NCI-H510A (cell line): ENCODE measurements around the gene GPR107.

Experiments used
- DNase-seq: peaks from one replicate; lab custom pipeline; 2025; lab: John Stamatoyannopoulos, UW

GPR107 gene

GRCh38 chr9:130054325-130054786 lies 650 bp downstream of the GPR107 start:
- DNase-seq: no peak

DNA sequence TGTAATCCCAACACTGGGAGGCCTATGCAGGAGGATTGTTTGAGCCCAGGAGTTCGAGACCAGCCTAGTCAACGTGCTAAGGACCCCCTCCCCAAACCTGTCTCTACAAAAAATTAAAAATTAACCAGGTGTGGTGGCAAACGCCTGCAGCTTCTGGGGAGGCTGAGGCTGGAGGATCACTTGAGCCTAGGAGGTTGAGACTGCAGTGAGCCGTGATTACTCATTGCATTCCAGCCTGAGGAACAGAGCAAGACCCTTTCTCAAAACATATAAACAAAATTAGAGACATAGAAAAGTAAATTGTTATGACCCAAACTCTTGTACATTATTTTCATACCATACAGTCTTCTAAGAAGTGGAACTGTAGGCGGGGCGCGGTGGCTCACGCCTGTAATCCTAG lies 1.1 kb downstream of the GPR107 start:
- no peak for DNase-seq

- DNase-seq: no peak
Observed at GRCh38 chr9:130058154-130058553, 4.4 kb downstream of the GPR107 start.

GRCh38 chr9:130058887-130059286 lies 5.2 kb downstream of the GPR107 start:
- DNase-seq: no peak

- DNase-seq: no peak
Observed at GRCh38 chr9:130060296-130060695, 6.6 kb downstream of the GPR107 start.

DNA sequence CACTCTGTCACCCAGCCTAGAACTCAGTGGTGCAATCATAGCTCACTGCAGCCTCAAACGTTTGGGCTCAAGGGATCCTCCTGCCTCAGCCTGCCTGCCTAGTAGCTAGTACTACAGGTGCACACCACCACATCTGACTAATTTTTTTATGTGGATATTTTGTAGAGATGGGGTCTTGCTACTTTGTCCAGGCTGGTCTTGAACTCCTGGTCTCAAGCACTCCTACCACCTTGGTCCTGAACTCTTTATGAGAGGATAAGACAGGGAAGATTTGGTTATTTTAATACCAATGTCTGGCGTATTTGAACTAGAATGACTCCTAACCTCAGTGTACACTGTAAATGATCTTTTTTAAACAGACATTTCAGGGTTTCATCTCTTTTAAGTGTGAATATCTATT lies 9.0 kb downstream of the GPR107 start:
- no peak for DNase-seq

GRCh38 chr9:130064621-130065020 lies 10.9 kb downstream of the GPR107 start:
- DNase-seq: no peak

DNA sequence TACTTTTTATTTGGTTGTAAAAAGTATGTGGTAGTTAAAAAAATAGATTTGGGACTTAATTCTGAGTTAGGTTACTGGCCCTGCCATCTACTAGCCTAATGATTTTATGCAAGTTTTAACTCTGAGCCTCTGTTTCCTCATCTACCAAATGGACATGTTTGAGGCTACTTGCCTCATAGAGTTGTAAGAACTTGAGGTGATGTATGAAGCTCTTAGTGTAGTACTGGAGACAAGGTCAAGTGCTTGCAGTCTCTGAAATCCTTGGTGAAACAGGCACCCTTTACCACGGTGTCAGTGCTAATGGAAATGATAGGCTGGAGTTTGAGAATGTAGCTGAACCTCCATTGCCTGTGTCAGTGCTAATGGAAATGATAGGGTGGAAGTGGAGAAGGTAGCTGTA lies 15.3 kb downstream of the GPR107 start:
- DNase-seq: no peak

- DNase-seq: no peak
Observed at GRCh38 chr9:130072515-130073235, 19.0 kb downstream of the GPR107 start.

- DNase-seq: no peak
Observed at GRCh38 chr9:130073373-130073772, 19.7 kb downstream of the GPR107 start.

- DNase-seq: no peak
Observed at GRCh38 chr9:130078547-130078946, 24.8 kb downstream of the GPR107 start.

- DNase-seq: no peak
Observed at GRCh38 chr9:130084337-130084736, 30.6 kb downstream of the GPR107 start.

DNA sequence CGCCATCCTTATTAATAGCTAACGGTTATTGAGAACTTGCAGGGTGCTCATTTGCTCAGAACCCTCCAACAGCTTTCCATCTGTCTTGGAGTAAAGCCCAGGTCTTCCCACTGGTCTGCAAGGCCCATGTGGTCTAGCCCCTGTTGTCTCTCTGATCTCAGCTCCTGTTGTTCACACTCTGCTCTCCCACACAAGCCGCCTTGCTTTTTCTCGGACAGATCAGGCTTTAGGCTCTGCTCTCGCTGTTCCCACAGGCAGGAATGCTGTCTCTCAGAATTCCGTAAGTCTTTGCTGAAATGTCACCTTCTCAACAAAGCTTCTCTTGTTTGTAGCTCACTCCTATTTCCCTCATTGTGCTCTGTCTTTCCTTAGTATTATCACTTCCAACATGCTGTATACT lies 34.3 kb downstream of the GPR107 start:
- no peak for DNase-seq

GRCh38 chr9:130089141-130089540 lies 35.4 kb downstream of the GPR107 start:
- DNase-seq: no peak

DNA sequence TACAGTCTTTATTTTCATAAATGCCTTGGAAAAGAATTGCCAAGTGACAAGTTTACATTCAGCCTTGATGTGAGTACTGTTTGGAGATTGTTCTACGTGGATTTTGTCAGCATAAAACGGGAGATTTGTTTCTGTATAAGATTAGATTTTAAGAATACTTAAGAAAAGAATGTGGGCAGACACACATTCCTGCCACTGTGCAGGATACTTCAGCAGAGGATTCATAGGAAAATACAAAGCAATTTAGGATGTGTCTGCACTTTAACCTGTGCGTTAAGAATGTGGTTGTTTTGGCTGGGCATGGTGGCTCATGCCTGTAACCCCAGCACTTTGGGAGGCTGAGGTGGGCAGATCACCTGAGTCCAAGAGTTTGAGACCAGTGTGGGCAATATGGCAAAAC lies 37.2 kb downstream of the GPR107 start:
- no peak for DNase-seq

GRCh38 chr9:130092910-130093309 lies 39.2 kb downstream of the GPR107 start:
- DNase-seq: no peak

- no peak for DNase-seq
Observed at GRCh38 chr9:130095872-130096271, 42.2 kb downstream of the GPR107 start.

DNA sequence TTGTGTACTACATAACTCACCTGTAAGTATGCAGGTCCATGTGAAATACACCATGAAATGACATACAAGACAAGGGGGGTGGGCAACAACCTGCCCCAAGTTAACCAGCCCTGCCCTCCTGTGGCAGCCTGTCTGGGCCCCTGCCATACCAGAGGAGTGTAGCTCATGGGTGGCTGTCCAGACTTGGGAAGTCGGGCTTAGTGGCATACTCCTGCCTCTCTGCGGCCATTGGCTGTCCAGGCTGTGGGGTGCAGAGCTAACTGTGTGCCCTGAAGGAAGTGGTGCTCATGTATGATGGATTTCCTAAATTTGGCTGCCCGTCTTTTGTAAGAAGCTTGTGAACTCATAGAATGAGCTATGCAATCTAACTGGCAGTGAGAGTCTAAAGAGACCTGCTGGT lies 47.0 kb downstream of the GPR107 start:
- no peak for DNase-seq

DNA sequence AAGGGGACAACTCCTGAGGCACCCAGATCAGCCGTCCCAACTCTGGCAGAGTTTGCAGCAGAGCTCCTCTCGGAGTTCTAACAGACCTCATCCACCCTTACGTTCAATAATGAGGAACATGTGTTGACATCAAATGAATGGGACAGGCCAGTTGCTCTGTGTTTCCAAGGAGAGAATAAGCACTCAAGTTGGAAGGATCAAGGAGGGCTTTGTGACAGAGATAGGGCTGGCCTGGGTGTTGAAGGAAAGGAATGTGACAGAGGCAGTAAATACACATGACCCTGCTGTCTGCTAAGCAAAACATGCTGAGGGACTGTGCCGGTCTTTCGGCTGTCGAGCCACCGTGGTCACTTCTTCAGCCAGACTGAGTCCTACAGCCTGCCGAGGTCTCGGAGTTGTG lies 48.2 kb downstream of the GPR107 start:
- DNase-seq: no peak

- no peak for DNase-seq
Observed at GRCh38 chr9:130104491-130105193, 50.9 kb downstream of the GPR107 start.

DNA sequence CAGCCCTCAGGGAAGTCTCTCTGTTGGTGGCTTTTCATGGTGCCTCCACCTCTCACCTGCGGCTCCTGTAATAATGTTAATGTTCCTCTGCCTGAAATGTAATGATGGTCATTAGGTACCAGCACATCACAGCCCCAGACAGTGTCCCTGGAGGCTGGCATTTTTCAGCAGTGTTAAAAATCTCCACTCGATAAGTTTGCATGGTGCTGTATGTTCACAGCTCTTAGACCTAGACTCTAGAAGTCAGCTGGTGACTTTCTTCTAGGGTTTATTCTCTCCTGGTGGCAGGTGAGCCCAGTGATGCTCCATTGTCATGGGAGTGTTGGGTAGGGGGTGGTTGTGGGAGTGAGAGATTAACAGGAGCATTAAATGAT lies 53.1 kb downstream of the GPR107 start:
- no peak for DNase-seq

- no peak for DNase-seq
Observed at GRCh38 chr9:130107234-130107861, 53.6 kb downstream of the GPR107 start.

GRCh38 chr9:130107955-130108354 lies 54.2 kb downstream of the GPR107 start:
- DNase-seq: no peak
